WTC11 (cell line): ENCODE measurements around the gene RASSF1. TPM values are rescaled to one million over a fixed set of nuclear protein-coding genes. Genes with fewer than 3 reads are reported as not detected.
A peak's percentile ranks its signal among the peaks of the same experiment; 100 is the strongest.

ENCODE experiments used
- ATF6 ChIP-seq: sonication (generic); formaldehyde crosslinking; IDR thresholded peaks from 2 replicates; pipeline ENCODE4 v1.8.1; 2023; ENCODE audit warnings: mild to moderate bottlenecking, missing genetic modification reagents
- CBFB ChIP-seq: sonication (generic); formaldehyde crosslinking; IDR thresholded peaks from 2 replicates; pipeline ENCODE4 v1.8.1; 2022; ENCODE audit warnings: mild to moderate bottlenecking, low read depth, missing genetic modification reagents
- E2F5 ChIP-seq: sonication (generic); formaldehyde crosslinking; IDR thresholded peaks from 2 replicates; pipeline ENCODE4 v1.8.1; 2022; ENCODE audit warnings: mild to moderate bottlenecking, moderate library complexity, missing genetic modification reagents
- ELF4 ChIP-seq: sonication (generic); formaldehyde crosslinking; IDR thresholded peaks from 2 replicates; pipeline ENCODE4 v1.8.1; 2022; ENCODE audit warnings: low read depth, mild to moderate bottlenecking, moderate library complexity, missing genetic modification reagents
- ERG ChIP-seq: fragments of 250-450 bp; sonication (Bioruptor Pico); IDR thresholded peaks from 2 replicates; pipeline ENCODE4 v1.8.0; 2021; ENCODE audit warnings: mild to moderate bottlenecking
- ESRRA ChIP-seq: sonication (generic); formaldehyde crosslinking; IDR thresholded peaks from 2 replicates; pipeline ENCODE4 v1.8.1; 2022; ENCODE audit warnings: mild to moderate bottlenecking, missing genetic modification reagents, borderline replicate concordance
- FOXK1 ChIP-seq: sonication (generic); formaldehyde crosslinking; IDR thresholded peaks from 2 replicates; pipeline ENCODE4 v1.8.0; 2022; ENCODE audit warnings: mild to moderate bottlenecking, moderate library complexity, missing genetic modification reagents
- FOXP1 ChIP-seq: sonication (generic); formaldehyde crosslinking; IDR thresholded peaks from 2 replicates; pipeline ENCODE4 v1.8.0; 2022; ENCODE audit warnings: missing genetic modification reagents, mild to moderate bottlenecking, moderate library complexity, borderline replicate concordance
- GRHL2 ChIP-seq: fragments of 250-450 bp; sonication (Bioruptor Pico); IDR thresholded peaks from 2 replicates; pipeline ENCODE4 v1.8.0; 2022; ENCODE audit warnings: mild to moderate bottlenecking, moderate library complexity; ENCODE audit not compliant: insufficient replicate concordance, severe bottlenecking
- GTF2I ChIP-seq: fragments of 250-450 bp; sonication (Bioruptor Pico); conservative IDR thresholded peaks from 2 replicates; pipeline ENCODE4 v1.4.0; 2021; ENCODE audit warnings: mild to moderate bottlenecking
- HMGA2 ChIP-seq: fragments of 250-450 bp; sonication (Bioruptor Pico); IDR thresholded peaks from 2 replicates; pipeline ENCODE4 v1.4.0; 2021; ENCODE audit warnings: mild to moderate bottlenecking, moderate library complexity
- HMGXB4 ChIP-seq: sonication (generic); formaldehyde crosslinking; IDR thresholded peaks from 2 replicates; pipeline ENCODE4 v1.8.1; 2023; ENCODE audit warnings: mild to moderate bottlenecking, moderate library complexity, missing genetic modification reagents
- IRF2 ChIP-seq: sonication (generic); formaldehyde crosslinking; IDR thresholded peaks from 2 replicates; pipeline ENCODE4 v1.8.0; 2022; ENCODE audit warnings: low read depth, missing genetic modification reagents, borderline replicate concordance
- MXD4 ChIP-seq: fragments of 250-450 bp; sonication (Bioruptor Pico); IDR thresholded peaks from 2 replicates; pipeline ENCODE4 v1.8.0; 2021; ENCODE audit warnings: mild to moderate bottlenecking, moderate library complexity, borderline replicate concordance
- MYBL2 ChIP-seq: sonication (generic); formaldehyde crosslinking; IDR thresholded peaks from 2 replicates; pipeline ENCODE4 v1.8.1; 2023; ENCODE audit warnings: mild to moderate bottlenecking, moderate library complexity, missing genetic modification reagents
- NFATC4 ChIP-seq: fragments of 250-450 bp; sonication (Bioruptor Pico); IDR thresholded peaks from 2 replicates; pipeline ENCODE4 v1.9.0; 2021; ENCODE audit warnings: mild to moderate bottlenecking
- NFE2L1 ChIP-seq: sonication (generic); formaldehyde crosslinking; IDR thresholded peaks from 2 replicates; pipeline ENCODE4 v1.8.1; 2023; ENCODE audit warnings: missing genetic modification reagents
- NFYB ChIP-seq: sonication (generic); formaldehyde crosslinking; conservative IDR thresholded peaks from 2 replicates; pipeline ENCODE4 v1.8.0; 2022; ENCODE audit warnings: low read depth, missing genetic modification reagents
- NR1H2 ChIP-seq: sonication (generic); formaldehyde crosslinking; IDR thresholded peaks from 2 replicates; pipeline ENCODE4 v1.9.0; 2021; ENCODE audit warnings: mild to moderate bottlenecking, moderate library complexity, missing genetic modification reagents
- OVOL2 ChIP-seq: fragments of 250-450 bp; sonication (Bioruptor Pico); IDR thresholded peaks from 2 replicates; pipeline ENCODE4 v1.9.0; 2021; ENCODE audit warnings: mild to moderate bottlenecking, borderline replicate concordance
- PREB ChIP-seq: sonication (generic); formaldehyde crosslinking; IDR thresholded peaks from 2 replicates; pipeline ENCODE4 v1.8.1; 2022; ENCODE audit warnings: mild to moderate bottlenecking, missing genetic modification reagents, moderate library complexity, borderline replicate concordance
- PRRX2 ChIP-seq: fragments of 250-450 bp; sonication (Bioruptor Pico); IDR thresholded peaks from 2 replicates; pipeline ENCODE4 v1.8.0; 2021; ENCODE audit warnings: mild to moderate bottlenecking
- SMAD3 ChIP-seq: sonication (generic); formaldehyde crosslinking; IDR thresholded peaks from 2 replicates; pipeline ENCODE4 v1.8.0; 2022; ENCODE audit warnings: missing genetic modification reagents, mild to moderate bottlenecking, borderline replicate concordance
- TP53 ChIP-seq: sonication (generic); formaldehyde crosslinking; IDR thresholded peaks from 2 replicates; pipeline ENCODE4 v1.8.1; 2023; ENCODE audit warnings: mild to moderate bottlenecking, missing genetic modification reagents
- ZNF232 ChIP-seq: sonication (generic); formaldehyde crosslinking; IDR thresholded peaks from 2 replicates; pipeline ENCODE4 v1.8.0; 2022; ENCODE audit warnings: mild to moderate bottlenecking, missing genetic modification reagents
- ZNF263 ChIP-seq: sonication (generic); formaldehyde crosslinking; IDR thresholded peaks from 2 replicates; pipeline ENCODE4 v1.8.1; 2022; ENCODE audit warnings: low read depth, mild to moderate bottlenecking, moderate library complexity, missing genetic modification reagents
- ZNF396 ChIP-seq: fragments of 250-450 bp; sonication (Bioruptor Pico); IDR thresholded peaks from 2 replicates; pipeline ENCODE4 v1.8.0; 2021; ENCODE audit warnings: mild to moderate bottlenecking, moderate library complexity, borderline replicate concordance
- ZNF416 ChIP-seq: fragments of 250-450 bp; sonication (Bioruptor Pico); IDR thresholded peaks from 2 replicates; pipeline ENCODE4 v1.9.0; 2021; ENCODE audit warnings: mild to moderate bottlenecking, inconsistent platforms
- ZNF423 ChIP-seq: fragments of 250-450 bp; sonication (Bioruptor Pico); IDR thresholded peaks from 2 replicates; pipeline ENCODE4 v2.1.2; 2022; ENCODE audit warnings: mild to moderate bottlenecking, moderate library complexity
- total RNA-seq: library from RNA; stranded (reverse); gene quantifications from 3 replicates; pipeline ENCODE4 v1.2.3, GENCODE V29; 2021

RASSF1 gene
- total RNA-seq, 1 experiment from 2014 or later: 14.5 TPM

- TF ChIP-seq ZNF396 (CRISPR knock-in tag) (no peak), ZNF263 (CRISPR knock-in tag) (no peak), PREB (0 out of 2 replicates have a peak, but pooled peaks have one; percentile 46), FOXP1 (CRISPR knock-in tag) (peak; percentile 91), NFYB (peak; percentile 39), ZNF416 (CRISPR knock-in tag) (no peak; the same call in 1 of the 2 replicates), MYBL2 (CRISPR knock-in tag) (peak; percentile 98), E2F5 (CRISPR knock-in tag) (peak; percentile 64; the same call in 1 of the 2 replicates), TP53 (CRISPR knock-in tag) (no peak; the same call in 1 of the 2 replicates), NFE2L1 (CRISPR knock-in tag) (no peak; the same call in none of the 2 replicates), SMAD3 (peak; percentile 74; the same call in 1 of the 2 replicates), NR1H2 (CRISPR knock-in tag) (no peak), ESRRA (CRISPR knock-in tag) (no peak), GTF2I (no peak), IRF2 (no peak), OVOL2 (CRISPR knock-in tag) (no peak), ZNF232 (CRISPR knock-in tag) (peak; percentile 88; the same call in 1 of the 2 replicates), HMGXB4 (peak; percentile 42; the same call in 1 of the 2 replicates), GRHL2 (CRISPR knock-in tag) (no peak), ZNF423 (no peak), PRRX2 (CRISPR knock-in tag) (0 out of 2 replicates have a peak, but pooled peaks have one; percentile 17), NFATC4 (CRISPR knock-in tag) (no peak), ERG (CRISPR knock-in tag) (no peak), CBFB (CRISPR knock-in tag) (0 out of 2 replicates have a peak, but pooled peaks have one; percentile 10), ELF4 (CRISPR knock-in tag) (no peak), HMGA2 (CRISPR knock-in tag) (no peak), FOXK1 (CRISPR knock-in tag) (no peak), ATF6 (no peak), MXD4 (CRISPR knock-in tag) (no peak)
- TF ChIP-seq, all 79 proteins: peak for 28
Observed at GRCh38 chr3:50337175-50337861, 3.3 kb downstream of the RASSF1 start (continued).
